Stimulated activated CD8-positive, alpha-beta memory T cell treated with anti-CD3 and anti-CD28 coated beads, Interleukin-7, amount 100 ng/mL, for 1 hour (primary cell): ENCODE measurements around the gene UGT1A6.
"Not testable (repeated sequence)": the region's sequence is repeated elsewhere in the genome, so short reads cannot be mapped to it uniquely, and the experiment has no call there.

Source experiments
- DNase-seq, 2 donors: peaks; one replicate each; pipeline ENCODE4 v3.0.0-alpha.2; 2020; ENCODE audit warnings: low read depth in 2 of 2

The UGT1A6 gene

DNA sequence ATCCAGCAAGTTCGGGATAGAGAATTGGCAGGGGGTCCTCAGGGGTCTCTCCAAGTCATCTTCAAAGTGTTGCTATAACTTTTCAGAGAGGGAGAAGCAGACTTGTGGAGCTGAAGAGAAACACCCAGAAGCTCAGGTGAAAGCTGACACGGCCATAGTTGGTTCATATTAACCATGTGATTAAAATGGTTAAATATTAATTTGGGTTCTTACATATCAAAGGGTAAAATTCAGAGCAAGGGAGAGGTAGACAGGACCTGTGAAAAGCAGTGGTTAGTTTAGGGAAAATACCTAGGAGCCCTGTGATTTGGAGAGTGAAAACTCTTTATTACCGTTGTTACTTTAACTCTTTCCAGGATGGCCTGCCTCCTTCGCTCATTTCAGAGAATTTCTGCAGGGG lies at the start of gene UGT1A6:
Gene UGT1A6 (plus strand): TSS at position 243 of the 400 bp plus-strand sequence. CDS start 115 bp downstream, at position 358.
- DNase-seq: no peak

DNA sequence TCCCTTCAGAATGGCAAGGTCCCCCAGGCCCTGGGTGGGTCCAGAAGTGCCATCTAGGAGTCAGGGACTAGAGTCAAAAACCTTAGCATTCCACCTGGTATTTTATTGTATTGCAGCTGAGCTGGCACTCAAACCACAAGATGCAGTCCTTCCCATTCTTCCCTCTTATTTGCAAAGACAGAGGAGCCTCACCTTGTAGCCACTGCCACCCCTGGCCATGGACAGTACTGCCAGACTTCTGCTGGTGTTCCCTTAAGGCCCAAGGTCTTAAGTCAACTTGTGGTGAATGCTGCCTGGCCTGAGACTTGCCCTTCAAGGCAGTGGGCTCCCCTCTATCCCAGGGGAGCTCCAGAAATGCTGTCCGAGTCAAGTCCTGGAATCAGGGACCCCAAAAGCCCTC lies 49.6 kb upstream of the UGT1A6 start:
- DNase-seq: no peak

DNA sequence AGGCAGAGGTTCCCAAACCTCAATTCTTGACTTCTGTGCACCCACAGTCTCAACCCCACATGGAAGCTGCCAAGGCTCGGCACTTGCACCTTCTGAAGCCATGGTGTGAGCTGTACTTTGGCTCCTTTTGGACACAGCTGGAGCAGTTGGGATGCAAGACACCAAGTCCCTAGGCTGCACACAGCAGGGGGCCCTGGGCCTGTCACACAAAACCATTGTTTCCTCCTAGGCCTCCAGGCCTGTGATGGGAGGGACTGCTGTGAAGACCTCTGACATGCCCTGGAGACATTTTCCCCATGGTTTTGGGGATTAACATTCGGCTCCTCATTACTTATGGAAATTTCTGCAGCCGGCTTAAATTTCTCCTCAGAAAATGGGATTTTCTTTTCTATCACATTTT lies 46.7 kb upstream of the UGT1A6 start:
- DNase-seq: not testable (repeated sequence)

DNA sequence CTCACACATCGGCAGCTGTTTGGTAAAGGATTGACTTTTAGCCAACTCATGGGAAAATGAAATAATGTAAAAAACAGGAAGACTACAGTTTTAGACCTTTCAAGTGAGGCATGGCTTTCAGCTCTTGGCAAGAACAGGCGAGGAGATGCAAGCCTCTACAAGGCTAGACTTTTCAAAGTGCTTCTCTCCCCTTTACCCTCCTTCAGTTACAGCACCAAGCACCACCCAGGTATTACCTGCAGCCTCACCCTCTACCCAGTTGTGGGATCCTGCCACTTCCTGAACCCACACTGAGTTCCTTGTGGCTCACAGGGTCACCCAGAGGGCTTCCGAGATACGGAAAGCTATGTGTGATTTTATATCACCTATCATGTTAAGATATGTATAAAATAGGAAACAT lies 41.7 kb upstream of the UGT1A6 start:
- no peak for DNase-seq

DNA sequence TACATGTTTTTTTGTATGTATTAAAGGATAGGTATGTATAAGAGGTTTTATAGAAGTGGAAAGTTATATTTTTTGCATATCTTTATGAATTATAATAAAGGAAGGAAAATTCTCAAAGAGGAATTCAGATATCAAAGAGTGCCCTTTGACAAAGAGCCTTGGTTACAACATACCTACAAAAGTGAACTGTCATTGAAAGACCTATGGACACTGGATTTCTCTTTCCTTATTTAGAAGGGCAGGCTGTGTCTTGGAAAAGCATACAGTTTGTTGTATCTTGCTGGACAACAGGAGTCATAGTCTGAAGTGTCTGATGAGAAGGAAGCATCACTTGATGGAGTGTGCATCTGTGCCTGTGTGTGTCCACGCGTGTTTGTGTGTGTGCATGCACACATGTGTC lies 41.3 kb upstream of the UGT1A6 start:
- no peak for DNase-seq

DNA sequence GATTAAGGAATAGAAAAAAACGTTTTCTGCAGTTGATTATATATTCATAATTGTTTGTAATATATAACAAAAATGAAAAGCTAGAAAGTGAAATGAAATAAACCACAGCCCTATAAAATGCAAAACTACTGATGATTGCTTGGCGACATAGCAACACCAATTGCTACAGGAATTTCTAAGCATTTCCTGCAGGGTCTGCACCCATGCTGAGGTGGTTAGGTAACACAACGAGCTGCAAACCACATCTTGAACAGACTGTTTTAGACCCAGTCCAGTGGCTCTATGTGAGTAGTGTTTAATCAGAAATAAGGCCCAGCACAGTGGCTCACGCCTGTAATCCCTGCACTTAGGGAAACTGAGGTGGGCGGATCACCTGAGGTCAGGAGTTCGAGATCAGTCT lies 38.2 kb upstream of the UGT1A6 start:
- no peak for DNase-seq

DNA sequence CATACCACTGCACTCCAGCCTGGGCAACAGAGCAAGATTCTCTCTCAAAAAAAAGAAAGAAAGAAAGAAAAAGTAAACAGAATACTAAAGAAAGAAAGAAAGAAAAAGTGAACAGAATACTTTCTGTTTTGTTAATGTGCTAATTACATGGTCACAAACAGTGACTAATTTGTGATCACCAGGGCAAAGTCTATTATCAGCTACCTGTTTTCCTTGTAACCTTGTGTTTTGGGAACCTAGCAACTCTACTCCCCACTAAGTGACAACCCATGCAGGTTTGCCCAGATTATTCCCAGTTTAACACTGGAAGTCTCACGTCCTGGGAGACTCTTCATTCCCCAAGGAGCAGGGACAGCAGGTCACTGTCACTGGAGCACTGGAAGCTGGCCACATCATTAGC lies 37.6 kb upstream of the UGT1A6 start:
- no peak for DNase-seq

DNA sequence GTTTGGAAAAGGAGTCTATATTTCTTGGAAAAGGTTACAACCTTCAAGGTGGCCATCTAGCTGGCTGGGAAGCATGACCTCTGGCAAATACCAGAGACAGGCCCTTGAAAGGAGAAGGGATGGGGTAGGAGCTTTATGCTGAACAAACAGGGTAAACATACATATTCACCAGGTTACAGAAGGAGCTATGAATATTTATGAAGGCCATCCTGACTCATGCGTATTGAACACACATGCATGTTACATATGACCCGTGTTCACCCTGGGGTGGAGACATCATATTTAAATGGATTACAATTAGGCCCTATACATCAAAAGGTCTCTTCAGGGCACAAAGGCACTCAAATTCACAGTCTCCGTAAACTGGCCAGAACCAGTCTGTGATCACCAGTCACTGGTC lies 36.7 kb upstream of the UGT1A6 start:
- DNase-seq: not testable (repeated sequence)

DNA sequence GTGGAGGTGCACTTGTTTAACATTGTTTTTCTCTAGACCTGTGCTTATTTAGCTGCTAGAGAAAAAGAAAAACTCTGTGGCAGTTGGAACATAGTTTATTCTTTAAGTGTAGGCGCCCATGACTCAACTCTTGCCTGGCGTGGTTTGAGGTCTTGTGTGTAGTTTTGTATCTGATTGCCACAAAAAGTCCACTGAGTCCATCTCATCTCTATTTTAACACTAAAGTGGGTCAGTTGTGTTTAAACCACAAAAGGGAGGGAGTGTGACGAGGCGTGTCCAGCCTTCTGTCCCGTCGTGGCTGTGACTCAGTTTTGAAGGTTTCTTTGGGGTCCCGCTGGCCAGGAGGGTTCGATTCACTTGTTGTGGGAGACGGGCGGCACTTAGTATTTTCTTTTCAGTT lies 36.2 kb upstream of the UGT1A6 start:
- DNase-seq: no peak

DNA sequence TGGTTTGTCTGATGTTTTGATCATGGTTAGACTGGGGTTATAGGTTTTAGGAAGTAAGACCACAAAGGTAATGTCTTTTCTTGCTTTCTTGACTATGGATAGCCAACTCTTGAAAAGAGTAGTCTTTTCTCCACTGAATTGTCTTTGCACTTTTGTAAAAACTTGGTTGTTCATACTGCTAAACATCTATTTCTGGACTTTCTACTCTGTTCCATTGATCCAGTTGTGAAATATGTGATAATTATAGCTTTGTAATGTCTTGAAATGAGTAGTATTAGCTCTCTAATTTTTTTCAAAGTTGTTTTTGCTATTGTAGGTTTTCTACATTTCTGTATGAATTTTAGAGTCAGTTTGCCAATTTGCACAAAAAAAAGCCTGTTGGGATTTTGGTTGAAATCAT lies 34.1 kb upstream of the UGT1A6 start:
- DNase-seq: no peak

DNA sequence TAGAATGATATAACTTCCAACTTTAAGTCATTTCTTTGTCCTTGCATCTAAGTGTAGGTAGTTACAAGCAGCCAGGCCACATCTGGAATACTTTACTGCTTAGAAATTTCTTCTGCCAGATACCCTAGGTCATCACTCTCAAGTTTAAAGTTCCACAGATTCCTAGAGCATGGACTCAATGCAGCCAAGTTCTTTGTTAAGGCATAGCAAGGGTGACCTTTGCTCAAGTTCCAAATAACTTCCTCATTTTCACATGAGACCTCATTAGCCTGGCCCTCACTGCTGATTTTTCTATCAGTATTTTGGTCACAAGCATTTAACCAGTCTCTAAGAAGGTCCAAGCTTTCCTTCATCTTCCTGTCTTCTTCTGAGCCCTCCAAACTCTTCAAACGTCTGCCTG lies 28.8 kb upstream of the UGT1A6 start:
- DNase-seq: no peak

DNA sequence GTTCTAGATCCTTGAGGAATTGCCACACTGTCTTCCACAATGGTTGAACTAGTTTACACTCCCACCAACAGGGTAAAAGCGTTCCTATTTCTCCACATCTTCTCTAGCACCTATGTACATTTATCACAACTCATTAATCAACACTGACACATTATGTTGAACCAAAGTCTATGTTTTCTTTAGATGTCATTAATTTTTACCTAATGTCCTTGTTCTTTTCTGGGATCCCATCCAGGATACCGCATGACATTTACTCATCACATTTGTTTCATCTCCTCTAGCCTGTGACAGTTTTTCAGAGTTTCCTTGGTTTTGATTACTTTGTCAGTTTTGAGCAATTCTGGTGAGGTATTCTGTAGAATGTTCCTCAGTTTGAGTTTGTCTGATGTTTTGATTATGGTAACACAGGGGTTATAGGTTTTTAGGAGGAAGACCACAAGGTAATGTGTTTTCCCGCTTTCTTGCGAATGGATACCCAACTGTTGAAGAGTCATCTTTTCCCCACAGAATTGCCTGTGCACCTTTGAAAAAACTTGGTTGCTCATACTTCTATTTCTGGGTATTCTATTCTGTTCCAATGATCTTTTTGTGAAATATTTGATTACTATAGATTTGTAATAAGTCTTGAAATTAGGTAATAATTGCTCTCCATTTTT lies 24.0 kb upstream of the UGT1A6 start:
- no peak for DNase-seq

DNA sequence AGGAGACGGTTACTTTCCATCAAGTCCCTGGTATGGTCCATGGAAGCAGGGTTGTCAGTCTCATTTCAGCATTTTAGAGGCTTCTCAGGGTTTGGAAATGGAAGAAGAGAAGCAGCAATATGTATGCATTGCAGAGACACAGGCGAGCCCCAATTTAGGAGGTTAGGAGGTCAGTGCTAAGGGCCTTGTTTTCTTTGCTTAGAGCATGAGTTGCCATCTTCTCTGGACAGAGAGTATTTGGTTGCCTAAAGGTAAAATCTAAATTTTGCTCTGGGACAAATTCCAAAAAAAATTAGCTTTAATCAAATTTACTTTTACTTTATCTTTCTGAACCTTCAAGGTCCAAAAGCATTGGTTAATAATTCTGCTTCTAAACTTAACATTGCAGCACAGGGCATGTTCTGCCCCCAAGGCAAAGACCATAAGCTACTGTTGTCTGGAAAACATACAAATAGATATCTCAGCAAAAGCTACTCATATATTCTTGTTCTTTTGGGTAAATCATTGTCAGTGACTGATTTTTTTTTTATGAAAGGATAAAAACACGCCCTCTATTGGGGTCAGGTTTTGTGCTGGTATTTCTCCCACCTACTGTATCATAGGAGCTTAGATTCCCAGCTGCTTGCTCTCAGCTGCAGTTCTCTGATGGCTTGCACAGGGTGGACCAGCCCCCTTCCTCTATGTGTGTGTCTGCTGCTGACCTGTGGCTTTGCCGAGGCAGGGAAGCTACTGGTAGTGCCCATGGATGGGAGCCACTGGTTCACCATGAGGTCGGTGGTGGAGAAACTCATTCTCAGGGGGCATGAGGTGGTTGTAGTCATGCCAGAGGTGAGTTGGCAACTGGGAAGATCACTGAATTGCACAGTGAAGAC lies 21.2 kb upstream of the UGT1A6 start, which contains the start of gene UGT1A9:
Gene UGT1A9 (plus strand): TSS at position 609 of the 872 bp plus-strand sequence. CDS start 37 bp downstream, at position 646.
- DNase-seq: no peak

DNA sequence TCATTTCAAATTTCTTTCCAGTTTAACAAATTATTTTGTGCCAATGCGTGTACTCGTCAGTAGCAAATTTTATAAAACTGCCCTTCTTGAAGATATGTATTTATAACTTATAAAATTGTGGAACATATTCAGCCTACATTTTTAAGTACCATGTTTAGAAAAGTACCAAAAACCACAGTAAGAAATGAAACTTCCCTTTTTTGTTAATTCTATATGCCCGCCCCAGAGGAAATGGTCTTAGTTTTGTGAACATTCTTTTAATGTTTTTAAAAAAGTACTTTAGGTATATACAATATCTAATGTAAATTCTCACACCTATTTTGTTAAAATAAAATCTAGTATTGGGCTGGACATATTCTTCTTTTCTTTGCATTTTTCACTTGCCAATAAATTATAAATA lies 19.8 kb upstream of the UGT1A6 start:
- no peak for DNase-seq

DNA sequence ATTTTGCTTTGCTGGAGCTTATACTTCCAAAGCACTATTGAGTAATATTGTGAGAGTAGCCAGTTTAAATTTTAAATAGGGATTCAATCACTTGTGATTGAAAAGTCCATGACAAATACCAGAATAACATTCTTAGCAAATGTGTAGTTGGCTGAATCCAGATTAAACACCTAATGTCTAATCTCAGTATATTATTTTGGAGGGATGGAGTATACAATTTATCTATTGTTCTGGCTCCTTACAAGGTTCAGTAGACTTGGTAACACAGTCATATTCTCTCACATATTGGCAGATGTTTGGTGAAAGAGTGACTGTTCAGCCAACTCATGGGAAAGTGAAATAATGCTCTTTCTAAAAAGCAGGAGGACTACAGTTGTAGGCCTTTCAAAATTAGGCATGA lies 18.8 kb upstream of the UGT1A6 start:
- no peak for DNase-seq

DNA sequence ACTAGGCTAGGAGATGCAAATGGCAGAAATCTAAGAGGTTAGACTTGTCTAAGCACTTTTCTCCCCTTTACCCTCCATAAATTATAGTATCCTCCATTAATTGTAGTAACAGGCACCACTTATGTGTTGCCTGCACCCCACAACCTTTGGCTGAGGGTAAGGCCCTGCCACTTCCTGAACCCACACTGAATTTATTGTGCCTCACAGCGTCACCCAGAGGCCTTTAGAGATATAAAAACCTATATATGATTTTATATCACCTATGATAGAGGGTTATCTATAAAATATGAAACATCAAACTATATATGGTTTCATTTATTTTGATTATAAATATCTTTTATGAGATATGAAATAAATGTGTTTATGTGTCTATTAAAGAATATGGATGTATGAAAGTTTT lies 18.4 kb upstream of the UGT1A6 start:
- DNase-seq: no peak

DNA sequence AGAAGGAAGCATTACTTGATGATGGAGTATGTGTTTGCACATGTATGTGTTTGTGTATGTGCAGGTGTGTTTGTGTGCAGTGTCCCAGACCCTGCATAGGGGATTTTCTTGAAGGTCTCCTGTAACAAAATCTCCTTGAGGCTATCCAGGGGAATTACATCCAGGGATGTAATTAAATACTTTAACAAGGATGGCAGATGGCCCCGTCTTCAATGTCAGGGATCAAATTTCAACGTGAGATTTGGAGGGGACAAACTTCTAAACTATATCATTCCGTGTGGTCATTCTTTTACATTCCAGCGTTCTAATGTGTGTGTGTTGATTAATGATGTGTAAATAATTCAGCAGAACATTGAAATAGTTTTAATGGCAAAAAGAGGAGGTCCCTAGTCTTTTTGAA lies 17.7 kb upstream of the UGT1A6 start:
- DNase-seq: no peak

DNA sequence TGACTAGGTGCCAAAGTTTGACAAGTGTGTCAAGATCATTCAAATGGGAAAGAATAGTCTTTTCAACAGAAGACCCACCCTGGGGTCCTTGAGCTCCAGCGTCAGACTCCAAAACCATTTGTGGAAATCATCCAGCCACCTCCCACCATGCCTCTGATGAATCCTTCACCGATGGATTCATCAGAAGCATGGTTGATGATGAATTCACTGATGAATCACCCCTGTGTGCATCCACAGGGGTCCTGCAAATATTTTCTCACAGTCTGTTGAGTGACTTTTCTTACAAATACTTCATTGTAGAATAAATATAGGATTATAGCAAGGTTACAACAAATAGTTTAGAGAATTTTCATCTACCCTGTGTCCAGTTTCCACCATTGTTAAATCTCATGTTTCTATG lies 16.6 kb upstream of the UGT1A6 start:
- DNase-seq: no peak

DNA sequence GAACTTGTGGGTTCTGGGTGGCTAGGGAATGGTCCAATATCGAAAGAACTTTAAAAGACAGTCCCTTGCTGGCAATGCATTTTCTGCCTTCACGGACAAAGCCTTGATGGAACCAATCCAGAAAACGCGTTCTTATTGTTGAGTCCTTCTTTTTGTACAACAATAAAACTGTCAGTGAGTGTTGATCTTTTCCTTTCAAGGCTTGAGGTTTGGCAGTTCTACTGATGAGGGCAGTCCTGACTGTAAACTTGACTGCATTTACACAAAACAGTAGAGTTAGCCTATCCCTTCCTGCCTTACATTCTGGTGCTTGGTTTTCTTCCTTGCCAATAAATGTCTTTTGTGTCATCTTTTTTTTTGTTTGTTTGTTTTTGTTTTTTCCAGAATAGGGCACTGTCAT lies 13.5 kb upstream of the UGT1A6 start:
- DNase-seq: no peak

DNA sequence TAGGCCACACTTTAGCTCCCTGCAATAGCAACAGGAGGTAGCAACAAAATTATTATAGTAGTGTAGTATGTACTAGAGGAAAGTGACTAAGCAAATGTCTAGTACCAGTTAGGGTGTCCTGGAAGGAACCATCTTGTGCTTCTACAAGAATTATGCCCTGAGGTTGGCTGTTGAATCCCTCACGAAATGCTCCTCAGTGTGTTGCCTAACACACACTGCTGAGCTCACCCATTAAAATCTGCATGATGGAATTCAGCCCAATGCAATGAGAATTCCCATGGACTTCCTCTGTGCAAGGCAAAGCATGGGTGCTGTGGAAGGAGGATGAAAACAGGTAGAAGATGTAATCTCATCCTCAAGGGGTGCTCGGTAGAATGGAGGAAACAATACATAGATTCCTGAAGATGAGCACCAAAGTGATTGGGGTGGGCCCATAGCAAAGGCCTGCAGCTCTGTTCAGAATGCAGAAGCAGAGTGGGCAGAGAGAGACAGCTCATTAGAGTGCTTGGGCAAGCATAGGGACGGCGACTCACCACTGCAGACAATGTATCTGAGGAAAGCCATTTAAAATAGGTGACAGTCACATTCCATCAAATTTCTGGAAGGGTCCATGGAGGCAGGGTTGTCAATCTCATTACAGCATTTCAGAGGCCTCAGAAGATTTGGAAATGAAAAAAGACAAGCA lies 12.2 kb upstream of the UGT1A6 start:
- no peak for DNase-seq

DNA sequence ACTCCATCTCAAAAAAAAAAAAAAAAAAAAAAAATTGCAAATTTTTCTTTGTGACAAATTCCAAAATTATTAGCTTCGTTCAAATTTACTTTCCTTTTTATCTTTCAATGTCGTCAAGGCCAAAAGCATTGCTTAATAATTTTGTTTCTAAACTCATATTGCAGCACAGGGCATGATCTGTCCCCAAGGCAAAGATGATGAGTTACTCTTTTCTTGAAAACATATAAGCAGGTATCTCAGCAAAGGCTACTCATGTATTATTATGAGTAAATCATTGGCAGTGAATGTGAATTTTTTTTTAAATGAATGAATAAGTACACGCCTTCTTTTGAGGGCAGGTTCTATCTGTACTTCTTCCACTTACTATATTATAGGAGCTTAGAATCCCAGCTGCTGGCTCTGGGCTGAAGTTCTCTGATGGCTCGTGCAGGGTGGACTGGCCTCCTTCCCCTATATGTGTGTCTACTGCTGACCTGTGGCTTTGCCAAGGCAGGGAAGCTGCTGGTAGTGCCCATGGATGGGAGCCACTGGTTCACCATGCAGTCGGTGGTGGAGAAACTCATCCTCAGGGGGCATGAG lies 11.1 kb upstream of the UGT1A6 start, which contains the start of gene UGT1A7:
Gene UGT1A7 (plus strand): TSS at position 381 of the 579 bp plus-strand sequence. CDS start 37 bp downstream, at position 418.
- no peak for DNase-seq

DNA sequence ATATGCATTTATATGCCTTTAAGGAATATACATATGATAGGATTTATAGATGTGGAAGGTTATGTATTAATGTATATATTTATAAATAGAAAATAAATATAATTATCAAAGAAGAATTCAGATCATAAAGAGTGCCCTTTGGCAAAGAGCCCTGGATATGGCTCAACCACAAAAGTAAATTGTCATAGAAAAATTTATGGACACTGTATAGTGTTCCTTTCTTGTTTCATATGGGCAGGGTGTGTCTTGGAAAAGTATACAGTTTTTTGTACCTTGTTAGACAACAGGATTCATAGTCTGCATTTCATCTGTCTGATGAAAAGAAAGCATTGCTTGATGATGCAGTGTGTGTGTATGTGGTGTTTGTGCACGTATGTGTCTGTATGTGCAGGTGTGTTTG lies 8.1 kb upstream of the UGT1A6 start:
- DNase-seq: no peak
